T-helper 9 cell (primary cell): ENCODE results near the gene RC3H1.
"Not testable (repeated sequence)": the region's sequence is repeated elsewhere in the genome, so short reads cannot be mapped to it uniquely, and the experiment has no call there.

Source experiments
- DNase-seq: peaks from one replicate; pipeline ENCODE4 v3.0.0-alpha.2; 2020
- total RNA-seq, 2 donors: gene quantifications; one replicate each; lab custom pipeline; 2026; lab: John Stamatoyannopoulos, UW

The RC3H1 gene, protein sequence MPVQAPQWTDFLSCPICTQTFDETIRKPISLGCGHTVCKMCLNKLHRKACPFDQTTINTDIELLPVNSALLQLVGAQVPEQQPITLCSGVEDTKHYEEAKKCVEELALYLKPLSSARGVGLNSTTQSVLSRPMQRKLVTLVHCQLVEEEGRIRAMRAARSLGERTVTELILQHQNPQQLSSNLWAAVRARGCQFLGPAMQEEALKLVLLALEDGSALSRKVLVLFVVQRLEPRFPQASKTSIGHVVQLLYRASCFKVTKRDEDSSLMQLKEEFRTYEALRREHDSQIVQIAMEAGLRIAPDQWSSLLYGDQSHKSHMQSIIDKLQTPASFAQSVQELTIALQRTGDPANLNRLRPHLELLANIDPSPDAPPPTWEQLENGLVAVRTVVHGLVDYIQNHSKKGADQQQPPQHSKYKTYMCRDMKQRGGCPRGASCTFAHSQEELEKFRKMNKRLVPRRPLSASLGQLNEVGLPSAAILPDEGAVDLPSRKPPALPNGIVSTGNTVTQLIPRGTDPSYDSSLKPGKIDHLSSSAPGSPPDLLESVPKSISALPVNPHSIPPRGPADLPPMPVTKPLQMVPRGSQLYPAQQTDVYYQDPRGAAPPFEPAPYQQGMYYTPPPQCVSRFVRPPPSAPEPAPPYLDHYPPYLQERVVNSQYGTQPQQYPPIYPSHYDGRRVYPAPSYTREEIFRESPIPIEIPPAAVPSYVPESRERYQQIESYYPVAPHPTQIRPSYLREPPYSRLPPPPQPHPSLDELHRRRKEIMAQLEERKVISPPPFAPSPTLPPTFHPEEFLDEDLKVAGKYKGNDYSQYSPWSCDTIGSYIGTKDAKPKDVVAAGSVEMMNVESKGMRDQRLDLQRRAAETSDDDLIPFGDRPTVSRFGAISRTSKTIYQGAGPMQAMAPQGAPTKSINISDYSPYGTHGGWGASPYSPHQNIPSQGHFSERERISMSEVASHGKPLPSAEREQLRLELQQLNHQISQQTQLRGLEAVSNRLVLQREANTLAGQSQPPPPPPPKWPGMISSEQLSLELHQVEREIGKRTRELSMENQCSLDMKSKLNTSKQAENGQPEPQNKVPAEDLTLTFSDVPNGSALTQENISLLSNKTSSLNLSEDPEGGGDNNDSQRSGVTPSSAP
- 86.4 to 115 reads per million in 2 donors for total RNA-seq

DNA sequence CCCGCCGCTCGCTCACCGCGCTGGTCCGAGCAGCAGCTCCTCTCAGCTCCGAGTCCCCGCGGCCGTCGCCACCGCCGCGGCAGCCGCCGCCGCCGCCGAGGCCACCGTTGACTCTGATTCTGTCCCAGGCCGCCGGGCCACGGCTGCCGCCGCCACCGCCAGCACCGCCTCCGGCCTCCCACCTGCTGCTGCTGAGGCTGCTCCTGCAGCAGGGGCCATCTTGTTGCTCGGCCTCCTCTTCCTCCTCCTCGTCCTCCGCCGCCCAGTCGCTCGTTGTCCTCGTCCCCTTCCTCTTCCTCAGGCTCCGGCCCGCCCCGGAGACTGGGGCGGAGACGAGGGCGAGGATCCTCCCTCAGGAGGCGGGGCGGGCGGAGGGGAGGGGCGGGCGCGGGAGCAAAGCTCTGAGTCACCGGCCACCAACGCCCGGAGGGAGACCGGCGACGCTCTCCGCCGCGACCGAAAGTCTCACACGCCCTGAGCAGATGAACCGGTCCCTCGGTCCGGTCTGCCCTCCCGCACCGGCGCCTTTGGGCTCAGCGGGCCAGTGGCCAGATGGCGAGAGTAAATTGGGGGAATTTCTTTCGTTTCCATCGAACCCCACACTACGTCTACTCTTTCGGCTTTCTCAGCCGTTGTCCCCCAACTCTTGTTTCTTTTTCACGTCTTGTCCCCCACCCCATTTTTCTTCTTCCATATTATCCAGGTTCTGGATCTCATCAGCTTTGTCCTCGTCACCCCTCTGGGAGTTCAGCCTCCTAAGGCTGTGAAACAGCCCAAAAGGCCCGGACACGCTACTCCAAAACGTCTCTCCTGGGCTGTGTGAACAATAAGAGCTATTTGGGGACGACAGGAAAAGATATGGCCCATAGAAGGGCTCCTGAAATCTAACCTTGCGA lies at the start of gene RC3H1:
RC3H1 (minus strand) TSS at position 278 of the 896 bp plus-strand sequence. CDS start 29,372 bp downstream, outside the sequence.
- DNase-seq = peak; percentile 90

DNA sequence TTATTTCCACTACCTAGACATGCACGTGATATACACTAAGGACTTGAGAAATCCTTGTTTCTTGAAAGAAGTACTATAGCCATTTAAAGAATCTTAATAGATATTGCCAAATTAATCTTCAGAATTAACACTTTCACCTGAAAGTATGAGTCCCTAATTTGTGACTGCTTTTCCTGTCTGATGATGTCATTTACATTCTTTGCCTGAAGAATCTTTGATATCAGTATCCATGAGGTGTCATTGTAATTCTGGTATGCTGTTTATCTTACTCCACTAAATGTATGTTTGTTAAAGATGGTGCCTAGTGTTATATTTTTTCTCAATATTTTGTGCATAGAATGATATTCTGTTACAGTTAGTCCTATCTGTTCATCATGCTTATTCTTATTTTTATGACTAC lies 48.5 kb upstream of the RC3H1 start:
- DNase-seq = no peak

DNA sequence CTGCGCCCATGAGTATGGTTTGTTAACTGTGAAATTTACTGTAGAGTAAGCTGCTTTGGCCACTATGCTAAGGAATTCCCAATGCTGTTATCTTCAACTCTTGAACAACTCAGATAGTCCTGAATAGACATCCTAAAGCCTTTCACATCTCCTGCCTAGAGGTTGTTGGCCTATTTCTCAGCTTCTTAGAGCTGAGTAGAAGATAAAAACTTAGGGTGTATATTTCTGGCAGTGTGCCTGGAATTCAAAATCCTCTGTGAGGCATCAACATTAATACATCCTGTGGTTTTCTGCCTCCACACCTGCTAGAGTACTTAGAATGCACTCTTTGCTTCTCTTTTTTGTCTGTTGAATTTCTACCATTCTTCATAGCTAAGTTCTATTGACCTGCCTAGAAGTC lies 45.8 kb upstream of the RC3H1 start:
- DNase-seq = no peak

DNA sequence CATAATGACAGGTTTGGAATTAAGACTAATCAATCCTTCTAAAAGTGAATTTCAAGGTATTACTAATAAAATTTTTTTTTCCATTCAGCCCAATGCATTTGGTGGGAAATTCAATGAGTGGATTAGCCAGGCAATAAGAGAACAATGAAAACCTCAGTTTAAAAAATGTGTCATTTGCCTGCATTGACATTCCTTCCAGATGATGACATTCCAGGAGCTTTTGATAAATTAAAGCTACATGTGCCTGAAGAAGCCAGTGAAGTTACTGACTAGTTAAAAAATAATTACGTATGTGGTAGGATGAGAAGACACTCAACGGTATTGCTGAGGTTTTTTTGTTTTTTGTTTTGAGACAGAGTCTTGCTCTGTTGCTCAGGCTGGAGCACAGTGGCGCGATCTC lies 37.9 kb upstream of the RC3H1 start:
- DNase-seq = no peak

DNA sequence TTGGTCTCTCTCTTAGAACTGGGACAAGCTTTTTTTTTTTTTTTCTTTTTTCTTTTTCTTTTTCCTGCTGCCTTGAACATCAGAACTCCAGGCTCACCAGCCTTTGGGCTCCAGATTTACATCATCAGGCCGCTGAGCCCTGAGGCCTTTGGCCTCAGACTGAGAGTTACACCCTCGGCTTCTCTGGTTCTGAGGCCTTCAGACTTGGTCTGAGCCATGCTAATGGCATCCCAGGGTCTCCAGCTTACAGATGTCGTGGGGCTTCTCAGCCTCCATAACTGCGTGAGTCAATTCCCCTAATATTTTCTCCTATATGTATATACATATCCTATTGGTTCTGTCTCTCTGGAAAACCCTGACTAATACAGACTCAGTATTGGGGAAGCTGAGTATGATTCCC lies 36.5 kb upstream of the RC3H1 start:
- no peak for DNase-seq

DNA sequence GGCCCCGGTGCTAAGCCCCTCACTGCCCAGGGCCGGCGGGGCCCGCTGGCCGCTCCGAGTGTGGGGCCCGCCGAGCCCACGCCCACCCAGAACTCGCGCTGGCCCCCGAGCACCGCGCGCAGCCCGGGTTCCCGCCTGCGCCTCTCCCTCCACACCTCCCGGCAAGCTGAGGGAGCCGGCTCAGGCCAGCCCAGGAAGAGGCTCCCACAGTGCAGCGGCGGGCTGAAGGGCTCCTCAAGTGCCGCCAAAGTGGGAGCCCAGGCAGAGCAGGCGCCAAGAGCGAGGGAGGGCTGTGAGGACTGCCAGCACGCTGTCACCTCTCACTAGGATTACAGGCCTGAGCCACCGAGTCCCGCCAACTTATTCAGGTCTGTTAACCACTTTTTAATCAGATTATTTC lies 34.5 kb upstream of the RC3H1 start:
- not testable (repeated sequence) for DNase-seq

DNA sequence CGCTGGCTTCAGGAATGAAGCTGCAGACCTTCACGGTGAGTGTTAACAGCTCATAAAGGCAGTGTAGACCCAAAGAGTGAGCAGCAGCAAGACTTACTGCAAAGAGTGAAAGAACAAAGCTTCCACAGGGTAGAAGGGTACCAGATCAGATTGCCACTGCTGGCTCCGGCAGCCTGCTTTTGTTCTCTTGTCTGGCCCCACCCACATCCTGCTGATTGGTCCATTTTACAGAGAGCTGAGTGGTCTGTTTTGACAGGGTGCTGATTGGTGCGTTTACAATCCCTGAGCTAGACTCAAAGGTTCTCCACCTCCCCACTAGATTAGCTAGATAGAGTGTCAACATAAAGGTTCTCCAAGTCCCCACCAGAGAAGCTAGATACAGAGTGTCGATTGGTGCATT lies 33.6 kb upstream of the RC3H1 start:
- DNase-seq = not testable (repeated sequence)

DNA sequence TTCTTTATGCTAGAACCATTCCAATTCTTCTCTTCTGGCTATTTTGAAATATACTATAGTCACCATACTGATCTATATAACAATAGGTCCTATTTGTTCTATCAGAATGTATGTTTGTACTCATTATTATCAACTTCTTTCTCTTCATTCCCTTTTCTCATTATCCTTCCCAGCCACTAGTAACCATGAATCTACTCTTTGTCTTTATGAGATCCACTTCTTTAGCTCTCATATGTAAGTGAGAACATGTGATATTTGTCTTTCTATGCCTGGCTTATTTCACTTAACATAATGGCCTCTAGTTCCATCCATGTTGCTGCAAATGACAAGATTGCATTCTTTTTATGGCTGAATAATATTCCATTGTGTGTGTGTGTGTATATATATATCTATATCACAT lies 31.7 kb upstream of the RC3H1 start:
- DNase-seq = no peak

DNA sequence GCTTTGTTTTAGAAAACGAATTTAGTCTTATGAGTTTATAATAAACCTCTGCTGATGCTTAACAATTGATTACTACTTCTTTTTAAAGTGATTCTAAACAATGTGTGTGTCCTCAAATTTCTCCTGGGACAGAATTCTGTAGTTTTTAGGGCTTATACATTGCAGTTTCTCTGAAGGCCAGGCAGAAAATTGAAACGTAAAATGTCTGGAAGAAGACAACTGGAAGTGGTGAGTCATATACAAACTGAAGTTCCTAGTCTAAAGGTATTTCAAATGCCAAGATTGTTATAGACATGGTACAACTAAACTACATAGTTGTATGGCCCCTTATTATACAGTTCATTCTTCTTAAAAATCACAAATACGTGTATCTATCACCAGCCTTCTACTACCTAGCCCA lies 30.5 kb upstream of the RC3H1 start:
- DNase-seq = no peak

DNA sequence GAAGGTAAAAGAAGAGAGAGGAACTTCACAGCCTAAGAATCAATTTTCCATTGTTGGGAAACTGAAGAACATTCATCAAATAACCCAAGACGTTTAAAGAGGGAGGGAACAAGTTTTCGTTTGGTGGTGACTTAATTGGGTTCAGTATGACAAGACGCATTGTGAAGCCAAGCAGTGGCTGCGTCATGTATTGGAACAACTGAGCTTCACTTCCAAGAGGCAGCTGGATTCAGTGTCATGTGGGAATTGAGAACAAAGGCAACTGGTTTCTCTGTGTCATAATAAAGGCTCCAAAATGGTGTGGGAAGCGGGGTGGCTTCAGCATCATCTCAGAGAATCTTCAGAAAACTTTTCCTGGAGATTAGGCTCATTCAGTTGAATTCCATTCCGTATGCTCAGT lies 29.8 kb upstream of the RC3H1 start:
- DNase-seq = no peak

DNA sequence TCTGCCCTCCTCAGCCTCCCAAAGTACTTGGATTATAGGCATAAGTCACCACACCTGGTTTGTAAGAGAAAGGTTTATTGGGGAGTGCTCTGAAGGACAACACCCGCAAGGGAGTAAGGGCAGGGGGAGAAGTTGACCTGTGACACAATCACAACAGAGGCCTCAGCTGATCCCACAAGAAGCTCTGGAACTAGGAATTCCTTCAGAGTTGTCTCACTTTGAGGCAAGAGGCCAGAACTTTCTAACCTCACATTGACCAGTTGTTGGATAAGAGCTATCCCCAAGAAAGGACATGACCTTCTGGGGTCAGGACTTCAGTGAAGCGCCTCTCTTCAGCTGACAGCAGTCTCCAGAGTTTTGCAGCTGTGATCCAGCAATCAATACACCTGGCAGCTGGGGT lies 27.4 kb upstream of the RC3H1 start:
- DNase-seq = no peak

DNA sequence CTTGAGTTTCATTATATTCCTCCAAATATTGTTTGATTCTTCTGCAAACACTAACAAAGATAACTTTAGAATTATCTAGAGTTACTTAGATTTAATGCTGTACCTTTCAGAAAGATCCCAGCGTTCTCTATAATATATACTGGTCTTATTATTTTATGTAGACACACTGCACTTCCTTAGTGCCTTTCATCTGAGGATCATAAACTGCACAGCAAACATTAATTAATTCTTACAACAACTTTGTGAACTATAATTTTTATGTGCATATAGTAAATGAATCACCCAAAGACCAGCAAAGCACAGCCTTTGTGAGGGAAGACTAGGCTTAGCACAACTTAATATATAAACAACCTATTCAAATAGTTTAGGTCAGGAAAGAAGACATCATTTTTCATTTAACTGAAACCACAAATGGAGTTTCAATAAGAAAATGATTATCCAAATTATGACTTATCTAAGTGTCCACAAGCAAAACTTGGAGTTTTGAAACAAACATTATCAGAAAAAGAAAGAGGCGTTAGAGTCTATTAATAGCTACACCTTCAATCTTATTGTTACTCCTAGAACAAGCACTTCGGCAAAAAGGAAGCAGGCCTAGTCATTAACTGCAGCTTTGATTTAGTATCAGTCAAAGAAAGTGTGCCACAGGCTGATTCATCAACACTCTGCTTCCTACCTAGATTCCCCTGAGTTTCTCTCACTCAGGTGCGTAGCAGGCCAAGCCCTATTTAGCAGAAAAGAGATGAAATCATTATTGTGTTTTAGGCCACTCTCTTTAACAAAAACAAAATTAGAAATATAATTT lies 22.5 kb upstream of the RC3H1 start:
- no peak for DNase-seq

DNA sequence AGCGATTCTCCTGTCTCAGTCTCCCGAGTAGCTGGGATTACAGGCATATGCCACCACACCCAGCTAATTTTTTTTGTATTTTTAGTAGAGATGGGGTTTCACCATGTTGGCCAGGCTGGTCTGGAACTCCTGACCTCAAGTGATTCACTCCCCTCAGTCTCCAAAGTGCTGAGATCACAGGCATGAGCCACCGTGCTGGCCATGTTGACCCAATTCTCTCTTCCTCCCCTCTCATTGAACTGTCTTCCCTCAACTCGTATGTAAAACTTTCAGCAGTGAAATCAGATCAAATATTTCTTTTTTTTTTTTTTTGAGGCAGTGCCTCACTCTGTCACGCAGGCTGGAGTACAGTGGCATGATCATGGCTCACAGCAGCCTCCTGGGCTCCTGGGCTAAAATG lies 20.4 kb upstream of the RC3H1 start:
- DNase-seq = not testable (repeated sequence)

DNA sequence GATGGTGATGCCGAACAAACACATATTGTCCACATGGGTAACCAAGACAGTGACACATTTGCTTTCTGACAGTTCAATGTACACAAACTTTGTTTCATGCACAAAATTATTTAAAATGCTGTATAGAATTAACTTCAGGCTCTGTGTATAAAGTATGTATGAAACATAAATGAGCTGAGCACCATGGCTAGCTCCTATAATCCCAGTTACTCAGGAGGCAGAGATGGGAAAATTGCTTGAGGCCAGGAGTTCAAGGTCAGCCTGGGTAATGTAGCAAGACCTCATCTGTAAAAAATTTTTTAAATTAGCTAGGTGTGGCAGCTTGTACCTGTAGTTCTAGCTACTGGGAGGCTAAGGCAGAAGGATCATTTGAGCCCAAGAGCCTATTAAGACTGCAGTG lies 19.2 kb upstream of the RC3H1 start:
- DNase-seq = no peak

DNA sequence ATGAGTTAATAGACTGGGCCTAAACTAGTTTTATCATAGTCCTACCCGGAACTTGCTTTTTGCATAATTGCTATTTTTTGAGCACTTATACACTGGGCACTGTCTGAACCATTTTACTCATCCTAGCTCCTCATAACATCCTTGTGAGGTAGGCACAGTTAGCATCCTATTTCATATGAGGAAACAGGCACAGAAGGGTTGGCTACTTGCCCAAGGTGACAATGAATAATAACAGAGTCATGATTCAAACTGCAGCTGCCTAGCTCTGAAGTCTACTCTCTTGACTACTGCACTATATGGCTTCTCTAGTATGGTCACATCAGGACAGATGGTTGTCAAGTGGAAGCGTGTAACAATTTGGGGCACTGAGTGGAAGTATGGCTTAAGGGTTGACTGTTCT lies 18.2 kb upstream of the RC3H1 start:
- DNase-seq = no peak

DNA sequence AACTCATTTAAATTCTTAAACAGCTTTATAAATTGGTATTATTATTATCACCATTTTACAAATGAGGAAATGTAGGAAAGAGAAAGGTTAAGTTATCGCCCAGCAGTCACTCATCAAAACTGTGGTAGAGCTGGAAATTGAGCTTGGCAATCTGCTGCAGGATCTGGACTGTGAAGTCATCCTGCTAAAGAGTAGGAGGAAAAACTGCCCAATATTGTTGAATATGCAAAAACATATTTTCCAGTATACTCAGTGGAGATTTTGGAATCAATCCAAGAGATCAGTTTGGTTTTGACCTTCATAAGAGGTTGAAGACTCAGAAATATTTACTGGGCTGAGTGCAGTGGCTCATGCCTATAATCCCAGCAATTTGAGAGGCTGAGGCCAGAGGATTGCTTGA lies 16.9 kb upstream of the RC3H1 start:
- no peak for DNase-seq

DNA sequence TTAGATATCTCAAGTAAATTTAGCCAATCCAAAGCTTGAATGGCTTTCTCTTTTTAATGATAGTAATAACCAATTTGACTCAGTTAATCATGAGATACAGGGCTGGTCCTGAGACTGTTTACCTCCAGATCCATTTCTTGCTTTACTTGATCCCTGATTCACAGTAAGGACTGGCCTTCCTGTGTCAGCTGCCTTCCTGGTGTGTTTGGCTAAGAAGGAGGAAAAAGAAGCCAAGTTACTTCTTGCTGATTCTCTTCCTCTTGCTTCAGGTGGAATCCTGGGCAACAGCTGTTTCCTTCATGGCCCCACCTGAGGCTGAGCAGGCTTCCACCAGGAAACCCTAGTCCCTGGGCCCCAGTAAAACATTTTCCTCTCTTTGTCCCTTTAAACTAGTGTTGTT lies 14.6 kb upstream of the RC3H1 start:
- no peak for DNase-seq

DNA sequence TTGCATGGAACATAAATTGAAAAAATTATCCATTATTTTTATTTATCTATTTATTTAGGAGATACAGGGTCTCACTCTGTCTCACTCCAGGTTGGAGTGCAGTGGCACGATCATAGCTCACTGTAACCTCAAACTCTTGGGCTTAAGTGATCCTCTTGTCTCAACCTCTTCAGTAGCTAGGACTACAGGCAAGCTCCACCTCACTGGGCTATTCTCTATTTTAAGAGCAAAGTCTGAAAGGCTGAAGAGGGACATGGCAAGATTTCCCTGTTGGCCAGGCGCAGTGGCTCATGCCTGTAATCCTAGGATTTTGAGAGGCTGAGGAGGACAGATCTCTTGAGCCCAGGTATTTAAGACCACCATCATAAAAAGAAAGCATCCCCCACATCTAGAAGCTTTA lies 14.0 kb upstream of the RC3H1 start:
- no peak for DNase-seq

DNA sequence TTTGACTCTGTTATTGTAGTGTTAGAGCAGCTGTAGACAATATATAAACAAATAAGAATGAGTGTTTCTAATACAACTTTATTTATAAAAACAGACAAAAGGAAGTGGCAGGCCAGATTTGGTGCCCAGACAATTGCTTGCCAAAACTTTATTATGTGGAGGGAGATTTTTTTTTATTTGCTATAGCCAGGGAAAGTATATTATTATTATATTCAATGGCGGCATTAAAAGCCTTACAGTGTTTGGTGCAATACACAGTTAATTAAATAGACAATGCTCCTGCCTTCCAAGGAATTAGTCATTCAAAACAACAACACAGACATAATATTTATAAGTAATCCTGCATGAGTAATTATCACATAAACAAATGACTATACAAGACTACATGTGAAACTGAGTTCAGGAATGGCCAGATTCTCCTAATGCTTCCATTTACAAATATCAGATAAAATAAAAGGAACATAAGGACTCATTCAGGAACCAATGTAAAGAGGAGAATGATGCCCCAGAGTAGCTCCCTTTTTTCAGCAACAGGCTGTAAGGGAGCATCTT lies 10.6 kb upstream of the RC3H1 start:
- no peak for DNase-seq

DNA sequence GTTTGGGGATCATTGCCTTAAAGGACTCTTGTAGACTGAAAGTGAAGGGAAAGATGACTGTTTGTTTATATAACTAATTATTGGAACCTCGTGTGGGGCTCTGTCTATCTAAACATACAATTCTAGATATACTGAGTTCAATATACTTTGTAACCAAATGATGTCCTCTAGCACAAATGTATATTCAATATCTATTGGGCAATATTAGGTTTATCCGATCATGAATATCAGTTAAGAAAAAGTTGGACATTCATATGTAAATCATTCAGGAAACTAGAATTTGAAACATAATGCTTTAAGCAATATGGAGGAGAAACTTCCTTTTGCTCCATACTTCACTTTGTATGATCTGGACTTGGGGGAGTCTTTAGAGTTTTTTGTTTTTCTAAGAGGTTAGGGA lies 8.9 kb upstream of the RC3H1 start:
- no peak for DNase-seq

DNA sequence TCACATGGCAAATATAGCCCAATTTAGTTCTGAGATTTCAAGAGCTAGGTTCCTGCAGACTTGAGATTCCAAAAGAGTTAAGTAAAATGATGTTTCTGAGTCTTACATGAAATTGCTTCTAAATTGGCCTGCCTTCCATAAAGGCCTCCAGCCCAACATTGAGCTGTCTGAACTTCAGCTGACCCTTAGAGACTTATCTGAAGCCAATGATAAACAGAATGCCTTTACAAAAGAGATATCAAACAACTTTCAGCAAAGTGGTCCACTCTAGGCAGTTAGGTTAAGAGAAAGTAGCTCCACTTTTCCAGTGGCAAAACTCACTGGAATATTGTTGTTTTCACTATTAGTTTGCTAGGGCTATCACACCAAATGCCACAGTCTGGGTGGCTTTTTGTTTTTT lies 6.3 kb upstream of the RC3H1 start:
- no peak for DNase-seq
